HCT116 (cell line): Measurements from ENCODE around the gene UQCR11. TPM values are rescaled to one million over a fixed set of nuclear protein-coding genes. Genes with fewer than 3 reads are reported as not detected.

Source experiments
- ATAC-seq: fragments of 200-7000 bp; cut with Tn5 transposase; 2 replicates; pipeline ENCODE4 v1.9.1; 2020; ENCODE audit warnings: mild to moderate bottlenecking, moderate library complexity
- BruUV-seq: library from RNA; stranded (reverse); fragments of 400-500 nt; replicated peaks from 2 replicates; lab custom pipeline; 2021; lab: Mats Ljungman, UMichigan
- CTCF ChIA-PET: fragments of 300-600 bp; sonication (Branson Sonifier 250); formaldehyde crosslinking; loops from one replicate; lab custom pipeline; 2021; ENCODE audit warnings: antibody characterized with exemption; lab: Charles Lee
- POLR2A ChIA-PET: fragments of 300-600, 350-600 bp; sonication (Branson Sonifier 250); formaldehyde crosslinking; loops from one replicate; lab custom pipeline; 2021; ENCODE audit warnings: antibody characterized with exemption; lab: Charles Lee
- RAD21 ChIA-PET, 2 experiments: fragments of 300-600 bp; sonication (Branson Sonifier 250); formaldehyde crosslinking; loops; one replicate each; lab custom pipeline; 2023; ENCODE audit warnings: low total read pairs in 2 of 2; ENCODE audit not compliant: uncharacterized antibody in 2 of 2, unreplicated experiment in 2 of 2, low non-redundant PET in 1 of 2; lab: Charles Lee
- DNase-seq: peaks from one replicate; pipeline ENCODE4 v3.0.0-alpha.2; 2010; ENCODE audit warnings: low read depth, low spot score
- H2AFZ ChIP-seq: fragments of 200-600 bp; shearing (Covaris generic), sonication (generic); 2 replicates; pipeline ENCODE4 v1.6.1; 2017; ENCODE audit warnings: low read depth, mixed run types, mixed read lengths, antibody characterized with exemption, low read length; ENCODE audit not compliant: poor library complexity, severe bottlenecking
- H3K27ac ChIP-seq: 2 replicates; pipeline ENCODE4 v1.5.1; 2012; ENCODE audit warnings: low read depth, low read length
- H3K27me3 ChIP-seq: fragments of 200-600 bp; sonication (generic); 2 replicates; pipeline ENCODE4 v1.6.1; 2016; ENCODE audit warnings: mixed run types, low read length, mixed read lengths; ENCODE audit not compliant: insufficient read depth
- H3K36me3 ChIP-seq, 2 experiments: fragments of 200-500 bp in 1 of 2; fragments of 200-600 bp in 1 of 2; sonication (Bioruptor generic) in 1 of 2; sonication (generic) in 1 of 2; 2 replicates each; pipeline versions ENCODE4 v1.5.1 to v1.6.1; 2014 to 2016; ENCODE audit warnings: low read length in 2 of 2, inconsistent platforms in 1 of 2, mixed read lengths in 1 of 2, mixed run types in 1 of 2; ENCODE audit not compliant: insufficient read depth in 2 of 2, control insufficient read depth in 1 of 2
- H3K4me1 ChIP-seq, 2 experiments: fragments of 200-600 bp in 1 of 2; sonication (generic) in 1 of 2; 2 replicates each; pipeline versions ENCODE4 v1.5.1 to v1.6.1; 2012 to 2017; ENCODE audit warnings: low read length in 2 of 2, inconsistent platforms in 1 of 2, mild to moderate bottlenecking in 1 of 2, mixed read lengths in 1 of 2, mixed run types in 1 of 2, moderate library complexity in 1 of 2; ENCODE audit not compliant: insufficient read depth in 2 of 2, control insufficient read depth in 1 of 2
- H3K4me2 ChIP-seq: fragments of 200-600 bp; sonication (generic); 2 replicates; pipeline ENCODE4 v1.6.1; 2017; ENCODE audit warnings: mixed run types, low read length, mixed read lengths
- H3K4me3 ChIP-seq, 2 experiments: fragments of 200-600 bp in 1 of 2; sonication (generic) in 1 of 2; replicated peaks in 1 of 2; 2 replicates each; pipeline ENCODE4 v1.5.1; 2011 to 2016; ENCODE audit warnings: low read length in 2 of 2, control low read depth in 1 of 2, low read depth in 1 of 2, mild to moderate bottlenecking in 1 of 2, mixed read lengths in 1 of 2, mixed run types in 1 of 2
- H3K79me2 ChIP-seq: fragments of 200-600 bp; sonication (generic); 2 replicates; pipeline ENCODE4 v1.6.1; 2017; ENCODE audit warnings: mild to moderate bottlenecking, mixed run types, low read length, moderate library complexity, mixed read lengths; ENCODE audit not compliant: insufficient read depth
- H3K9ac ChIP-seq: fragments of 200-600 bp; sonication (generic); 2 replicates; pipeline ENCODE4 v1.6.1; 2016; ENCODE audit warnings: low read length, mixed read lengths
- H3K9me2 ChIP-seq: fragments of 200-600 bp; sonication (generic), shearing (Covaris generic); 2 replicates; pipeline ENCODE4 v1.6.1; 2017; ENCODE audit warnings: mixed run types, mild to moderate bottlenecking, moderate library complexity; ENCODE audit not compliant: insufficient read depth
- H3K9me3 ChIP-seq, 2 experiments: fragments of 200-500 bp in 1 of 2; fragments of 200-600 bp in 1 of 2; sonication (Bioruptor generic) in 1 of 2; sonication (generic) in 1 of 2; 2 replicates each; pipeline ENCODE4 v1.6.1; 2014 to 2017; ENCODE audit warnings: low read length in 2 of 2, mixed read lengths in 2 of 2, inconsistent platforms in 1 of 2, low read depth in 1 of 2, mild to moderate bottlenecking in 1 of 2, mixed run types in 1 of 2, moderate library complexity in 1 of 2; ENCODE audit not compliant: control insufficient read depth in 1 of 2, insufficient read depth in 1 of 2
- H4K20me1 ChIP-seq: fragments of 200-600 bp; sonication (generic), shearing (Covaris generic); 2 replicates; pipeline ENCODE4 v1.6.1; 2017; ENCODE audit warnings: mixed run types, mild to moderate bottlenecking, moderate library complexity; ENCODE audit not compliant: insufficient read depth
- ATF3 ChIP-seq: IDR thresholded peaks from 2 replicates; pipeline ENCODE4 v1.6.1; 2012
- ELF1 ChIP-seq: IDR thresholded peaks from 2 replicates; pipeline ENCODE4 v1.6.1; 2012; ENCODE audit warnings: low read depth, borderline replicate concordance
- MAX ChIP-seq: IDR thresholded peaks from 2 replicates; pipeline ENCODE4 v1.6.1; 2012
- POLR2A ChIP-seq: IDR thresholded peaks from 2 replicates; pipeline ENCODE4 v1.7.0; 2011; ENCODE audit warnings: borderline replicate concordance; ENCODE audit not compliant: insufficient read depth, insufficient read length; ENCODE audit errors: extremely low read depth
- REST ChIP-seq: IDR thresholded peaks from 2 replicates; pipeline ENCODE4 v1.6.1; 2012; ENCODE audit warnings: low read depth
- SIN3A ChIP-seq: IDR thresholded peaks from 2 replicates; pipeline ENCODE4 v1.6.1; 2012; ENCODE audit warnings: low read depth
- ZBTB33 ChIP-seq: IDR thresholded peaks from 2 replicates; pipeline ENCODE4 v1.6.1; 2011; ENCODE audit warnings: mild to moderate bottlenecking, low read length, moderate library complexity; ENCODE audit not compliant: insufficient replicate concordance; ENCODE audit errors: extremely low read depth
- ZNF274 ChIP-seq: fragments of 200-500 bp; sonication (Bioruptor generic); IDR thresholded peaks from 2 replicates; pipeline ENCODE4 v1.6.1; 2014; ENCODE audit warnings: mild to moderate bottlenecking, low read depth, low read length, inconsistent platforms
- intact Hi-C: fragments of 100-400 bp; cut with micrococcal nuclease; formaldehyde crosslinking; loops from 2 replicates; pipeline ENCODE4 v1.10.0; 2022
- total RNA-seq: library from RNA; stranded (reverse); gene quantifications from one replicate; pipeline ENCODE4 v1.2.1, GENCODE V29; 2021; ENCODE audit not compliant: unreplicated experiment

The UQCR11 gene
- total RNA-seq, 1 experiment from 2014 or later, result 303 TPM

- TF ChIP-seq REST (no peak), POLR2A (no peak)
- ChIA-PET POLR2A (no interaction called here), RAD21 (no interaction called here), CTCF (no interaction called here)
- H3K9me3 ChIP-seq, result no peaks in the 10 kb centered on the region
- no peak for DNase-seq
- H3K4me1 ChIP-seq, result peaks cover 5 to 11% of the 10 kb centered on the region in 2 experiments; a peak in 3 of 4 replicates
- peaks cover 20 to 39% of the 10 kb centered on the region in 2 experiments for H3K36me3 ChIP-seq
- no peaks in the 10 kb centered on the region for H3K27me3 ChIP-seq
- intact Hi-C loops, result no loop called here
- no peak overlapping the region for H2AFZ ChIP-seq
- H3K27ac ChIP-seq, result no peak overlapping the region
- H3K79me2 ChIP-seq, result peaks cover 87% of the 10 kb centered on the region
- BruUV-seq, result no TSS peak
- no peak overlapping the region for H3K9ac ChIP-seq
- H3K9me2 ChIP-seq, result no peaks in the 10 kb centered on the region
- ATAC-seq, result no peak
- no peak overlapping the region for H3K4me2 ChIP-seq
- no peak overlapping the region for H3K4me3 ChIP-seq
- H4K20me1 ChIP-seq, result no peaks in the 10 kb centered on the region
Observed at GRCh38 chr19:1646149-1646548, 40.9 kb upstream of the UQCR11 start.

GRCh38 chr19:1645299-1645698 is 40.0 kb upstream of the UQCR11 start:
- H3K36me3 ChIP-seq, result peaks cover 20 to 40% of the 10 kb centered on the region in 2 experiments
- ATAC-seq, result no peak
- no peaks in the 10 kb centered on the region for H3K9me3 ChIP-seq
- no peaks in the 10 kb centered on the region for H4K20me1 ChIP-seq
- H3K4me1 ChIP-seq, result peaks cover 2 to 3% of the 10 kb centered on the region in 2 experiments; a peak in 3 of 4 replicates
- no peak overlapping the region for H3K4me2 ChIP-seq
- H3K27me3 ChIP-seq, result no peaks in the 10 kb centered on the region
- TF ChIP-seq ZBTB33, result no peak
- TF ChIP-seq MAX, result no peak
- TF ChIP-seq ELF1, result no peak
- TF ChIP-seq SIN3A, result no peak
- TF ChIP-seq ATF3, result no peak
- no peak for TF ChIP-seq ZNF274
- H3K79me2 ChIP-seq, result peaks cover 83% of the 10 kb centered on the region
- POLR2A ChIA-PET, result no interaction called here
- CTCF ChIA-PET, result no interaction called here
- no peaks in the 10 kb centered on the region for H3K9me2 ChIP-seq
- no peak overlapping the region for H3K27ac ChIP-seq
- DNase-seq, result no peak
- H2AFZ ChIP-seq, result no peak overlapping the region
- intact Hi-C loops, result no loop called here
- no peak overlapping the region for H3K9ac ChIP-seq
- RAD21 ChIA-PET, result no interaction called here
- no TSS peak for BruUV-seq
- H3K4me3 ChIP-seq, result no peak overlapping the region
